GM12874 (cell line): ENCODE results near the gene EXOC3.

Source experiments
- TF ChIP-seq, protein P1 (sequence below): IDR thresholded peaks from 2 replicates; pipeline ENCODE4 v1.5.1; 2011; ENCODE audit warnings: low read depth, mild to moderate bottlenecking, control low read depth, low read length, moderate library complexity; ENCODE audit not compliant: insufficient read depth

Gene EXOC3

GRCh38 chr5:472656-473550 is 29.9 kb downstream of the EXOC3 start:
- TF ChIP-seq, protein P1, sequence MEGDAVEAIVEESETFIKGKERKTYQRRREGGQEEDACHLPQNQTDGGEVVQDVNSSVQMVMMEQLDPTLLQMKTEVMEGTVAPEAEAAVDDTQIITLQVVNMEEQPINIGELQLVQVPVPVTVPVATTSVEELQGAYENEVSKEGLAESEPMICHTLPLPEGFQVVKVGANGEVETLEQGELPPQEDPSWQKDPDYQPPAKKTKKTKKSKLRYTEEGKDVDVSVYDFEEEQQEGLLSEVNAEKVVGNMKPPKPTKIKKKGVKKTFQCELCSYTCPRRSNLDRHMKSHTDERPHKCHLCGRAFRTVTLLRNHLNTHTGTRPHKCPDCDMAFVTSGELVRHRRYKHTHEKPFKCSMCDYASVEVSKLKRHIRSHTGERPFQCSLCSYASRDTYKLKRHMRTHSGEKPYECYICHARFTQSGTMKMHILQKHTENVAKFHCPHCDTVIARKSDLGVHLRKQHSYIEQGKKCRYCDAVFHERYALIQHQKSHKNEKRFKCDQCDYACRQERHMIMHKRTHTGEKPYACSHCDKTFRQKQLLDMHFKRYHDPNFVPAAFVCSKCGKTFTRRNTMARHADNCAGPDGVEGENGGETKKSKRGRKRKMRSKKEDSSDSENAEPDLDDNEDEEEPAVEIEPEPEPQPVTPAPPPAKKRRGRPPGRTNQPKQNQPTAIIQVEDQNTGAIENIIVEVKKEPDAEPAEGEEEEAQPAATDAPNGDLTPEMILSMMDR: no peak

- TF ChIP-seq, protein P1: no peak
These were observed 30.7 kb downstream of the EXOC3 start for GRCh38 chr5:473551-474192.

DNA sequence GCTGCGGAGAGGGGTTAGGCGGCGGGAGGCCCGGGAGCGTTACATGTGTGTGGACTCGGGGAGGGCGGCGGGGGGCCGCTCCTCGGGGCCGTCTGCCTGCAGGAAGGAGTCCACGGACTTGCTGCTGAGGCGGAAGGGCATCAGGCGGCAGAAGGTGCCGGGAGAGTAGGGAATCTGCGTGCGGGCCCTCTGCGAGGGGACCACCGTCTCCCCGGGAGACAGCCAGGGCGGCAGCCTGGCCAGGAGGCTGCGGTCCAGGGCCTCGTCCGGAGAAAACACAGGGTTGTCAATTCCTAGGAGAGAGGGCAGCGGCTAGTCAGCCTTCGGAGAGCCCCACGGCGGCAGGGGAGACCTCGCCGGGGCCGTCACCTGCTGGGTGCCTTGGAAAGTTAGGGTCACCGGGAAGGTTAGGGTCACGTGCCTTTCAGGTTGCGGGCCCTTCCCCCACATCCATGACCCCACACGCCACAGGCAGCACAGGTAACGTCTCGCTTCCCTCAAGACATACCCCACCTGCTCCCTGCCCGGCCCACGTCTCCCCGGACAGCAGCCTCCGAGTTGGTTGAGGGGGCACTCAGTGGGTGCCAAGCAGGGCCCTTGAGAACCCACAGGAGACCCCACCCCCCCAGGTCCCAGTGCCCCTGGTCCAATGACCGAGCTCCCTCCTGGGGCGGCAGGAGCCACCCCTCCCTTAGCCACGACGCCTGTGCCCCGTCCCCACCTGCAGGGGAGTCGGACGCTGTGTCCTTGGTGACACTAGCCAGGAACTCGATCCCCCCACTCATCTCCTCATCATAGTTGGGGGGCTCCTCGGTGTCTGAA is 32.1 kb downstream of the EXOC3 start:
- TF ChIP-seq, protein P1: no peak

GRCh38 chr5:475704-476101 is 32.7 kb downstream of the EXOC3 start:
- TF ChIP-seq, protein P1: no peak

GRCh38 chr5:476102-476813 is 33.3 kb downstream of the EXOC3 start:
- TF ChIP-seq, protein P1: no peak

GRCh38 chr5:476814-477175 is 33.8 kb downstream of the EXOC3 start:
- TF ChIP-seq, protein P1: no peak
